ENCODE data around the gene ZNF385A. TPM values are rescaled to one million over a fixed set of nuclear protein-coding genes. Genes with fewer than 3 reads are reported as not detected.

ZNF385A gene
- total and polyA plus RNA-seq, 7 experiments from 2014 or later: 0.39 to 69.9 (median 1.4) TPM

- H3K27me3 Mint-ChIP-seq: peaks cover 0 to 17% (median 0%) of the 10 kb centered on the region in 5 donors
- CTCF ChIA-PET: interaction anchor here (0.7 to 12.0 kb wide), 6 partner anchors 8 to 45 kb away, joined by 3 to 162 read pairs (median 8); no protein-coding TSS in a partner anchor
- H3K4me3 Mint-ChIP-seq: peak overlapping the region; percentile 78 to 98 (median 94)
- H3K9me3 ChIP-seq (ENCODE audit: control insufficient read depth in 2 of 3, low read length in 3 of 3): no peaks in the 10 kb centered on the region
- H3K9me3 Mint-ChIP-seq: peaks cover 0 to under 1% (median 0%) of the 10 kb centered on the region in 11 donors
- H3K36me3 Mint-ChIP-seq: peaks cover 0 to 16% (median 0%) of the 10 kb centered on the region in 5 donors
- peak overlapping the region; percentile 86 to 100 (median 97) for H3K27ac Mint-ChIP-seq
- POLR2A ChIA-PET: interaction anchor here (0.6 to 2.9 kb wide), 10 partner anchors 10 to 138 kb away, joined by 3 to 17 read pairs (median 6); partner anchors contain the start of genes CBX5 and NCKAP1L
- DNase-seq (peak in 2 of 9 donors; percentile 26 to 32), ATAC-seq (no peak)
- intact Hi-C loops (cut with micrococcal nuclease): loop anchor here (2.0 to 10.0 kb wide), 2 partner anchors 21 to 567 kb away; partner anchors contain the start of gene TESPA1 (in 1 of the 2)
- H3K27ac ChIP-seq (ENCODE audit: low read depth, low read length): peak overlapping the region; percentile 96
- H3K4me1 Mint-ChIP-seq: peaks cover 45 to 78% (median 59%) of the 10 kb centered on the region in 7 donors
- peaks cover 0 to 16% (median 0%) of the 10 kb centered on the region in 3 experiments for H3K36me3 ChIP-seq (ENCODE audit: control insufficient read depth in 2 of 3, insufficient read depth in 3 of 3, low read length in 3 of 3)
- H3K27me3 ChIP-seq (ENCODE audit: control insufficient read depth in 2 of 2, insufficient read depth in 2 of 2, low read length in 2 of 2): no peaks in the 10 kb centered on the region
- H3K4me3 ChIP-seq (ENCODE audit: low read length): peak overlapping the region; percentile 86
- H3K4me1 ChIP-seq (ENCODE audit: control insufficient read depth in 2 of 2, insufficient read depth in 2 of 2, low read length in 2 of 2): peaks cover 56 to 63% of the 10 kb centered on the region in 2 donors
Observed at GRCh38 chr12:54417712-54418440, 33.3 kb upstream of the ZNF385A start.

GRCh38 chr12:54416687-54417603 lies 32.4 kb upstream of the ZNF385A start:
- no peaks in the 10 kb centered on the region for H3K9me3 ChIP-seq (ENCODE audit: control insufficient read depth in 2 of 3, low read length in 3 of 3)
- H3K27ac ChIP-seq (ENCODE audit: low read depth, low read length): peak overlapping the region; percentile 96
- peaks cover 66 to 72% of the 10 kb centered on the region in 2 donors for H3K4me1 ChIP-seq (ENCODE audit: control insufficient read depth in 2 of 2, insufficient read depth in 2 of 2, low read length in 2 of 2)
- H3K27me3 ChIP-seq (ENCODE audit: control insufficient read depth in 2 of 2, insufficient read depth in 2 of 2, low read length in 2 of 2): no peaks in the 10 kb centered on the region
- Mint-ChIP-seq H3K27ac (peak overlapping the region; percentile 86 to 100 (median 97)), H3K9me3 (peaks cover 0 to 2% (median 0%) of the 10 kb centered on the region in 11 donors), H3K27me3 (peaks cover 0 to 11% (median 0%) of the 10 kb centered on the region in 5 donors), H3K4me1 (peaks cover 50 to 87% (median 66%) of the 10 kb centered on the region in 7 donors), H3K36me3 (peaks cover 0 to 19% (median 3%) of the 10 kb centered on the region in 5 donors), H3K4me3 (peak overlapping the region; percentile 78 to 98 (median 94))
- intact Hi-C loops (cut with micrococcal nuclease): loop anchor here in 1 of 2 donors (10.0 kb wide), 1 partner anchor 568 kb away; the partner anchor contains the start of gene TESPA1
- peaks cover 0 to 16% (median 0%) of the 10 kb centered on the region in 3 experiments for H3K36me3 ChIP-seq (ENCODE audit: control insufficient read depth in 2 of 3, insufficient read depth in 3 of 3, low read length in 3 of 3)
- DNase-seq (peak in 1 of 9 donors; percentile 8), ATAC-seq (no peak)
- CTCF ChIA-PET: interaction anchor here (0.7 to 12.0 kb wide), 6 partner anchors 9 to 34 kb away, joined by 3 to 162 read pairs (median 8); no protein-coding TSS in a partner anchor
- POLR2A ChIA-PET: interaction anchor here (0.8 to 2.9 kb wide), 9 partner anchors 14 to 137 kb away, joined by 3 to 19 read pairs (median 6); partner anchors contain the start of genes CBX5, NCKAP1L and ZNF385A
- peak overlapping the region; percentile 86 for H3K4me3 ChIP-seq (ENCODE audit: low read length)

GRCh38 chr12:54415221-54415929 lies 30.8 kb upstream of the ZNF385A start:
- H3K27ac Mint-ChIP-seq: peak overlapping the region; percentile 86 to 100 (median 97)
- H3K36me3 Mint-ChIP-seq: peaks cover 0 to 25% (median 8%) of the 10 kb centered on the region in 5 donors
- Histone ChIP-seq H3K9me3 (ENCODE audit: control insufficient read depth in 2 of 3, low read length in 3 of 3) (no peaks in the 10 kb centered on the region), H3K4me3 (ENCODE audit: low read length) (peak overlapping the region; percentile 29), H3K4me1 (ENCODE audit: control insufficient read depth in 2 of 2, insufficient read depth in 2 of 2, low read length in 2 of 2) (peaks cover 75 to 78% of the 10 kb centered on the region in 2 donors), H3K27me3 (ENCODE audit: control insufficient read depth in 2 of 2, insufficient read depth in 2 of 2, low read length in 2 of 2) (no peaks in the 10 kb centered on the region), H3K27ac (ENCODE audit: low read depth, low read length) (peak overlapping the region; percentile 96), H3K36me3 (ENCODE audit: control insufficient read depth in 2 of 3, insufficient read depth in 3 of 3, low read length in 3 of 3) (peaks cover 0 to 16% (median 0%) of the 10 kb centered on the region in 3 experiments)
- intact Hi-C loops (cut with micrococcal nuclease): loop anchor here in 1 of 2 donors (1.0 to 10.0 kb wide), 3 partner anchors 11 to 569 kb away; partner anchors contain the start of gene TESPA1
- ChIA-PET POLR2A (interaction anchor here (0.7 to 2.9 kb wide), 10 partner anchors 9 to 195 kb away, joined by 3 to 19 read pairs (median 5); partner anchors contain the start of genes CBX5 and HNRNPA1), CTCF (interaction anchor here (0.6 to 12.0 kb wide), 6 partner anchors 10 to 156 kb away, joined by 3 to 162 read pairs (median 8); no protein-coding TSS in a partner anchor)
- peaks cover 46 to 87% (median 65%) of the 10 kb centered on the region in 7 donors for H3K4me1 Mint-ChIP-seq
- DNase-seq (peak in 4 of 9 donors; percentile 29 to 35 (median 34)), ATAC-seq (no peak)
- peaks cover 0 to 2% (median 0%) of the 10 kb centered on the region in 11 donors for H3K9me3 Mint-ChIP-seq
- peak overlapping the region; percentile 60 to 98 (median 92) for H3K4me3 Mint-ChIP-seq
- H3K27me3 Mint-ChIP-seq: no peaks in the 10 kb centered on the region

DNA sequence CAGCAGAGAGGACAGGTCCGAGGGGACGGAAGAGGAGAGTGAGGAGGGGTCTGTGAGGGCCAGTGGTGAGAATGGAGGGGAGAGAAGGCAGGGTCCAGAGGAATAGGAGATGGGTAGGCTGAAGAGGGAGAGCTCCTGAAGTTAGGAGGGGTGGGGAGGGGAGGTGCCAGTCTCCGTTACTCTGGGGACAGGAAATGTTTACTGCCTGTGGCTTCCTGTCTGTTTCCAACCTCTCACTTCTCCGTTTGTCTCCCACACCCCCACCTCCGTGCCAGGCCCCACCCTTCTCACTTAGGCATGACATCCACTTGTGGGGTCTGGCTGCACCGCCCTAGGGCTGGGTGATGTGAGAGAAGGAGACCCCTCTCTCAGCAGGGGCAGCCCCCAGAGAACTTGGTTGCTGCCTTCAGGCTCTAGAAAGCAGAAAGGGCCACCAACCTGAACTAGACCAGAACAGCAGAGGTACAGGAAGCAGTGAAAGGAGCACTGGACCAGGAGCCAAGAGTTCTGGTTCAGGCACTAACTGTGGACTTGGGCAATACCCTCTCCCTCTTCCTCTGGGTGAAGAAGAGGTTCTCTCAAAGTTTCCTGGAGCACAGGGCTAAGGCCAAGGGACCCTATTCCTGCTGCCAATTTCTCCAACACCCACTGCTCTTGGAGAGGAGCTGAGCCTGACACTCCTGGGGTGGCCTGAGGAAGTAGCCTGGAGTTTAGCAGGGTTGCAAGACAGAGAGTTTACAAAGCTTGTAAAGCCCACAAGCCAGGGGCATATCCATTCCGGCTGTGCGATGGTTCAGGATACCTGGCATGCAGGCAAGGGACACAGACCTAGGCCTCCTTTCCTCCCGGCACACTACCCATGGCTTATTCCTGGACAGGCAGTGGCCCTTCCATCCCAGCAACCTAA lies 29.0 kb upstream of the ZNF385A start:
- peaks cover 43 to 91% (median 62%) of the 10 kb centered on the region in 7 donors for H3K4me1 Mint-ChIP-seq
- CTCF ChIA-PET: interaction anchor here (0.6 to 12.0 kb wide), 10 partner anchors 7 to 52 kb away, joined by 3 to 162 read pairs (median 4); no protein-coding TSS in a partner anchor
- Histone ChIP-seq H3K4me3 (ENCODE audit: low read length) (peak overlapping the region; percentile 84), H3K27me3 (ENCODE audit: control insufficient read depth in 2 of 2, insufficient read depth in 2 of 2, low read length in 2 of 2) (no peaks in the 10 kb centered on the region), H3K27ac (ENCODE audit: low read depth, low read length) (peak overlapping the region; percentile 96), H3K36me3 (ENCODE audit: control insufficient read depth in 2 of 3, insufficient read depth in 3 of 3, low read length in 3 of 3) (peaks cover 6 to 19% (median 8%) of the 10 kb centered on the region in 3 experiments), H3K4me1 (ENCODE audit: control insufficient read depth in 2 of 2, insufficient read depth in 2 of 2, low read length in 2 of 2) (peaks cover 69% of the 10 kb centered on the region in 2 donors), H3K9me3 (ENCODE audit: control insufficient read depth in 2 of 3, low read length in 3 of 3) (no peaks in the 10 kb centered on the region)
- POLR2A ChIA-PET: interaction anchor here (0.8 to 3.8 kb wide), 12 partner anchors 7 to 134 kb away, joined by 3 to 31 read pairs (median 8); partner anchors contain the start of genes CBX5, HNRNPA1 and NCKAP1L
- peaks cover 0 to 29% (median 10%) of the 10 kb centered on the region in 5 donors for H3K36me3 Mint-ChIP-seq
- H3K27me3 Mint-ChIP-seq: no peaks in the 10 kb centered on the region
- peak; percentile 86 for ATAC-seq
- peaks cover 0 to 2% (median 0%) of the 10 kb centered on the region in 11 donors for H3K9me3 Mint-ChIP-seq
- intact Hi-C loops (cut with micrococcal nuclease): loop anchor here (1.0 to 10.0 kb wide), 10 partner anchors 9 to 686 kb away; partner anchors contain the start of genes CBX5 (in 2 of the 2), HNRNPA1 (in 2 of the 2), NCKAP1L (in 2 of the 2) and CALCOCO1 (in 1 of the 2)
- peak overlapping the region; percentile 80 to 92 (median 87) for H3K4me3 Mint-ChIP-seq
- peak; percentile 54 to 90 (median 86) for DNase-seq
- peak overlapping the region; percentile 89 to 100 (median 98) for H3K27ac Mint-ChIP-seq

All from naive thymus-derived CD4-positive, alpha-beta T cell (primary cell).